Effector CD8-positive, alpha-beta T cell (primary cell): ENCODE data around the gene MEFV.
"Not testable (repeated sequence)": the region's sequence is repeated elsewhere in the genome, so short reads cannot be mapped to it uniquely, and the experiment has no call there.

Experiments used
- DNase-seq: peaks from one replicate; lab custom pipeline; 2025; lab: John Stamatoyannopoulos, UW
- total RNA-seq, 4 experiments: gene quantifications; one replicate each; lab custom pipeline; 2026; lab: John Stamatoyannopoulos, UW

MEFV gene, protein sequence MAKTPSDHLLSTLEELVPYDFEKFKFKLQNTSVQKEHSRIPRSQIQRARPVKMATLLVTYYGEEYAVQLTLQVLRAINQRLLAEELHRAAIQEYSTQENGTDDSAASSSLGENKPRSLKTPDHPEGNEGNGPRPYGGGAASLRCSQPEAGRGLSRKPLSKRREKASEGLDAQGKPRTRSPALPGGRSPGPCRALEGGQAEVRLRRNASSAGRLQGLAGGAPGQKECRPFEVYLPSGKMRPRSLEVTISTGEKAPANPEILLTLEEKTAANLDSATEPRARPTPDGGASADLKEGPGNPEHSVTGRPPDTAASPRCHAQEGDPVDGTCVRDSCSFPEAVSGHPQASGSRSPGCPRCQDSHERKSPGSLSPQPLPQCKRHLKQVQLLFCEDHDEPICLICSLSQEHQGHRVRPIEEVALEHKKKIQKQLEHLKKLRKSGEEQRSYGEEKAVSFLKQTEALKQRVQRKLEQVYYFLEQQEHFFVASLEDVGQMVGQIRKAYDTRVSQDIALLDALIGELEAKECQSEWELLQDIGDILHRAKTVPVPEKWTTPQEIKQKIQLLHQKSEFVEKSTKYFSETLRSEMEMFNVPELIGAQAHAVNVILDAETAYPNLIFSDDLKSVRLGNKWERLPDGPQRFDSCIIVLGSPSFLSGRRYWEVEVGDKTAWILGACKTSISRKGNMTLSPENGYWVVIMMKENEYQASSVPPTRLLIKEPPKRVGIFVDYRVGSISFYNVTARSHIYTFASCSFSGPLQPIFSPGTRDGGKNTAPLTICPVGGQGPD
- total RNA-seq: 0 to 0.37 (median 0.18) reads per million in 4 experiments

GRCh38 chr16:3256146-3256865, at the start of gene MEFV:
Gene MEFV, minus strand, starts transcription at chr16:3256633. Its CDS starts 46 bp downstream, at chr16:3256587.
- no peak for DNase-seq

GRCh38 chr16:3306078-3306477, 49.6 kb upstream of the MEFV start:
- no peak for DNase-seq

DNA sequence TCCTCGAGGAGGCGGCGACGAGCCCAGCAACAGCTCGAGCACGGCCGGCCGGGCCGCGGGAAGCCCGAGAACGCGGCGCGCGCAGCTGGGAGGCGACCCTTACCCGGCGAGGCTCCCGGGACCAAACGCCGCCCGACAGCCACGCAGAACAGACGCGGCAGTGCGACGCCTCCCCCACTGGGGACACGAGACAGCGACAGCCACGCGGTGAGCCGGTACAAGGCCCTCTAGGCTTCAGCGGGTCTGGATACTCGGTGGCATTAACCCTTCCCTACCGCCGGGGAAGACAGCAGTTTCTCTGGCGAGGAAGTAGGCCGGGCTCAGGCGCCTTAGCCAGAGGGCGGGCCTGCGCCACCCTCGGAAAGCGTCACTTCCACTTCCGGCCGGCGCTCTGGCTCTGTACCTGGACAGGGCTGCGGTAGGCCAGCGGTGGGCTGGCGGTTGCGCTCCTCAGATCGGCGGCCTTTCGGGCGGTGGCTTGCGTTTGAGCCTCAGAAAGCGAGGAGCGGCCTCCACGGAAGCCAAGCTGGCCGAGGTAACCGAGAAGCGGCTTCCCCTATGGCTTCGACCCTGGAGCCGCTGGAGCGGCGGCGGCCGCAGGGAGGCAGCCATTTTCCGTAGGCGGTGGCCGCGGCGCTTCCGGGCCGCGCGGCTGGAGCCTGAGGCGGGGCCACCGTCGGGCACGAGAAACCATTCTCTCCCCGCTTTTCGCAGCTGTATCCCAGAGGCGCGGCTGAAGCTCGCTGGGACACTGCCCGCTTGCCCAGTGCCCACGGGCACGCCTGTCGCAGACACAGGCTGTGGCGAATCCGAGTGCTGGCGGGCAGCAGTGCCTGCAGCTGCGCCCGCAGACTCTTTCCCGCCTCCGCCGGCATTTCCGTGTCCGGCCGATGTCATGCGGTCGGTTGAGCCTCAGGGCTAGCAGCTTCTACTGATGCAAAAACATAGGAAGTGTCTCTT, 49.0 kb upstream of the MEFV start, which contains the start of the genes TIGD7 and ZNF75A:
Gene TIGD7, minus strand, starts transcription at position 322 of the 960 bp plus-strand sequence. CDS start 4,816 bp downstream, outside the sequence.
Gene ZNF75A, plus strand, starts transcription at position 389 of the 960 bp plus-strand sequence. CDS start 2,932 bp downstream, outside the sequence.
- DNase-seq: peak; percentile 65

DNA sequence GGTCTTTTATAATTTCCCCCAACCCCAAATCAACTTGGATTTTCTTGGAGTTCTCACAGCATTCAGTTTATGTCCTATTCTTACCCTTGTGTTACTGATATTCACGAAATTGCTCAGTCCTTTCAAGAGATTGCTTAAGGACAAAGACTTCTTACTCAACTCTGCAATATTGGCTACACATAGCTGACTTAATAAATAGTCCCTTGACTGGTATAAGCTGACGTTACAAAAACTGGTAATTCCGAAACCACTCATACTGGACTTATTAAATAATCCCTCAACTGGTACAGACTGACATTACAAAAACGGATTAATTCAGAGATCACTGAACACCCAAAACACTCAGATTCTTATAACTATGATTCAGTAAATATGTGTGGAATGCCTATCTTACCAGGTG, 47.9 kb upstream of the MEFV start:
- DNase-seq: no peak

GRCh38 chr16:3295783-3296182, 39.4 kb upstream of the MEFV start:
- no peak for DNase-seq

GRCh38 chr16:3295209-3295608, 38.8 kb upstream of the MEFV start:
- DNase-seq: no peak

- DNase-seq: no peak
Observed at GRCh38 chr16:3292604-3293003, 36.2 kb upstream of the MEFV start.

DNA sequence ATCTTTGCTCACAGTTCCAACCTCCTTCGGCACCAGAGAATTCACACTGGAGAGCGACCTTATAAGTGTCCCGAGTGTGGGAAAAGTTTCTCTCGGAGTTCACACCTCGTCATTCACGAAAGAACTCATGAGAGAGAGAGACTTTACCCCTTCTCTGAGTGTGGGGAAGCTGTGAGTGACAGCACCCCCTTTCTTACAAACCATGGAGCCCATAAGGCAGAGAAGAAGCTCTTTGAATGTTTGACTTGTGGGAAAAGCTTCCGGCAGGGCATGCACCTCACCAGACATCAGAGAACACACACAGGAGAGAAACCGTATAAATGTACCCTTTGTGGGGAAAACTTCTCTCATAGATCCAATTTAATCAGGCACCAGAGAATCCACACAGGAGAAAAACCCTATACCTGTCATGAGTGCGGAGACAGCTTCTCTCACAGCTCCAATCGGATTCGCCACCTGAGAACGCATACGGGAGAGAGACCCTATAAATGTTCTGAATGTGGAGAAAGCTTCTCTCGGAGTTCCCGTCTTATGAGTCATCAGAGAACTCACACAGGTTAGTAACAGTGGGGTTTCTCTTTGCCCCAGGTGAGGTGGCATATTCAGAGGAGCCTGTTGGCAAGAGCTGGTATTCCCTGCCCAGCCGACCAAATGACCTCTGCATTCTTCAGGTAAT, 33.7 kb upstream of the MEFV start:
- DNase-seq: no peak

GRCh38 chr16:3285131-3285530, 28.7 kb upstream of the MEFV start:
- DNase-seq: no peak

DNA sequence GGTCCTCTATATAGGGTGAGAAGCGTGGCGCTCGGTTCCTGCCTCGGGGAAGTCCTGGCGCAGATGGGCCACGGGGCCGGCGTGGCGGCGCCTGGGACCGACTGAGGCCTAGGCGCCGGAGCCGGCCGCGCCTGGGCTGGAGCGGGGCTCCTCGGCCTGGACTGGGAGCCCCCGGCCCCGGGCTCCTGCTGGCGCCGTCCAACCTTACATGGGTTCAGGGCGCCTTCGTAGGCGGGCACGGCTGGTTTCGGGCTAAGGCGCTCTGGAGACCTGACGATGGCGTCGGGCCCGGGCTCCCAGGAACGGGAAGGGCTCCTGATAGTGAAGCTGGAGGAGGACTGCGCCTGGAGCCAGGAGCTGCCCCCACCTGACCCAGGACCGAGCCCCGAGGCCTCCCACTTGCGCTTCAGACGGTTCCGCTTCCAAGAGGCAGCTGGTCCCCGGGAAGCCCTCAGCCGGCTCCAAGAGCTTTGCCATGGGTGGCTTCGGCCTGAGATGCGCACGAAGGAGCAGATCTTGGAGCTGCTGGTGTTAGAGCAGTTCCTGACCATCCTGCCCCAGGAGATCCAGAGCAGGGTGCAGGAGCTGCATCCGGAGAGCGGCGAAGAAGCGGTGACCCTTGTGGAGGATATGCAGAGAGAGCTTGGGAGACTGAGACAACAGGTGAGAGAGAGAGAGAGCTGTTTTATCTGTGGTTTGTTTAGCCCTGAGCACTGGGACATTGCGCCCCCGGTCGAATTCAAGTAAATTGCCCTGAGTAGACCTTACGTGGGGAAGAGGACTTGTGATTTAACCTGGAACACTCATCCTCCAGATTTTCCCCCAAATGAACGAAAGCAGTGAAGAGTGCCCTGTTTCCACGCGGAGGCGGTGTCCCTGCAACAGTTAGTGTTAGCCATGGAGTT, 27.4 kb upstream of the MEFV start:
- no peak for DNase-seq

GRCh38 chr16:3282730-3283542, 26.5 kb upstream of the MEFV start, which contains the start of gene ZNF263:
Gene ZNF263, plus strand, starts transcription at chr16:3283491. Its CDS starts 328 bp downstream, at chr16:3283819.
- DNase-seq: peak; percentile 89

DNA sequence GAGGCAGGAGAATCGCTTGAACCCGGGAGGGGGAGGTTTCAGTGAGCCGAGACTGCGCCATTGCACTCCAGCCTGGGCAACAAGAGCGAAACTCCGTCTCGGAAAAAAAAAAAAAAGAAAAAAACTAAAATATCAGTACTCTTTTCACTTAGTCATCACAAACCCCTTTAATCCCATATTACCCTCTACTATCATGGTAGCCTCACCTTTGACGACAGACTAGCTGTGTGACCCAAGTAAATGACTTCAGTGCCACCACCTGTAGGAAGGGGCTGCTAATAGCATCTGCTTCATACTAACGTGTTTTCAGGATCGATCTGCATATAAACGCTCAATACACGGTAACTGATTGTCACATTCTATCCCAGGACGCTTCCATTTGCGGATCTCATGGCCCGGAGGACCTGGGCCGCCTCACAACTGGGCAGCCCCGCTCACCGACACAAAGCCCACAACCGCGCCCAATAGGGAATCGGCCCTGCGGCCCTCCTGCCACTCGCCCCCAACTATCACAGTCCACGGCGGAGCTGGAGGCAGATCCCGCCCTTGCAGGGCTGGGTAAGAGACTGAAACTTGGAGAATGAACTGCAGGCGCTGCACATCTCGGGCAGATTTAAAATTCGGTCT, 25.8 kb upstream of the MEFV start:
- DNase-seq: no peak

DNA sequence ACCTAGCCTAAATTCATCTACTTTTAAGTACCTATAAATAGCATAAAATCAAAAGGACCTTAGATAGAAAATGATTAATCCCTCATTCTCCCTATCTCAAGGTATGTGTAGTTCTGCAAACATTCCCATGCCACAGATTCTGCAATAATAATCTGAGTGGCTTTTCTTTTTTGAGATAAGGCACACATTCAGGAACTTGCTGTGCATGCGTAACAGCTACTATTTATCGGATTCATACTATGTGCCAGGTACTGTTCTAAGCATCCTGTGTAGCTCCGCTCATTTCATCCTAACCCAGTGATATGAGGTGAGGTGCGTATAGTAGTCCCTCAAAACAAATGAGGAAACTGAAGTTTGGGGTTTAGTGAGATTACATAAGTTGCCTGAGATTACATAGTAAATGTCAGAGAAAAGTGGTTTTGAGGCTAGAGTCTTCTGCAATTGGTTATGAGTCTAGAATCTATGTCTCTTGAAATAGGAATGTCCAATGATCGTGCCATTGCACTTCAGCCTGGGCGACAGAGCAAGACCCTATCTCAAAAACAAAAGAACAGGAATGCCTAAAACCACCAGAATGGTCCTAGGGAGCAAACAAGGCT, 24.9 kb upstream of the MEFV start:
- no peak for DNase-seq

DNA sequence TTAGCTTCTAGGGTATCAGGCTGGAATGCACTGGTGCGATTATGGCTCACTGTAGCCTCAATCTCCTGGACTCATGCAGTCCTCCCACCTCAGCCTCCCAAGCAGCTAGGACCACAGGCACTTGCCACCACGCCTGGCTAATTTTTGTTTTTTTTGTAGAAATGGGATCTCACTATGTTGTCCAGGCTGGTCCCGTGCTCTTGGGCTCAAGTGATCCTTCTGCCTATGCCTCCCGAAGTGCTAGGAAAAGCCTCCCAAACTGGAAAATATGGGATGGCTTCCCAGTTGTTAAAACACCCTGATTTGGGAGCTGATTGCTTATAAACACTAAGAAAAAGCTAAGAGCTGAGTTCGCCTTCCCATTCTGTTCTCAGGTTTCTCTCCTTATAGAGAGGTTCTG, 20.2 kb upstream of the MEFV start:
- no peak for DNase-seq

- DNase-seq: no peak
Observed at GRCh38 chr16:3274947-3275346, 18.5 kb upstream of the MEFV start.

GRCh38 chr16:3274490-3274889, 18.1 kb upstream of the MEFV start:
- no peak for DNase-seq

- DNase-seq: not testable (repeated sequence)
Observed at GRCh38 chr16:3271281-3271680, 14.8 kb upstream of the MEFV start.
